Renal pelvis (tissue), 4 donors: ENCODE results near the gene SRRM3. TPM values are rescaled to one million over a fixed set of nuclear protein-coding genes. Genes with fewer than 3 reads are reported as not detected.
A peak's percentile ranks its signal among the peaks of the same experiment; 100 is the strongest.
"Not testable (repeated sequence)": the region's sequence is repeated elsewhere in the genome, so short reads cannot be mapped to it uniquely, and the experiment has no call there.

Experiments
- DNase-seq: peaks from one replicate; pipeline ENCODE4 v3.0.0-alpha.2; 2013
- polyA plus RNA-seq, 3 donors: library from polyadenylated mRNA; unstranded; fragments of 120-200 nt; gene quantifications; one replicate each; pipeline ENCODE4 v1.2.1, GENCODE V29; 2013; ENCODE audit not compliant: insufficient read length in 3 of 3

The SRRM3 gene
- polyA plus RNA-seq, 3 donors: 2.1 to 3.0 (median 2.2) TPM

DNA sequence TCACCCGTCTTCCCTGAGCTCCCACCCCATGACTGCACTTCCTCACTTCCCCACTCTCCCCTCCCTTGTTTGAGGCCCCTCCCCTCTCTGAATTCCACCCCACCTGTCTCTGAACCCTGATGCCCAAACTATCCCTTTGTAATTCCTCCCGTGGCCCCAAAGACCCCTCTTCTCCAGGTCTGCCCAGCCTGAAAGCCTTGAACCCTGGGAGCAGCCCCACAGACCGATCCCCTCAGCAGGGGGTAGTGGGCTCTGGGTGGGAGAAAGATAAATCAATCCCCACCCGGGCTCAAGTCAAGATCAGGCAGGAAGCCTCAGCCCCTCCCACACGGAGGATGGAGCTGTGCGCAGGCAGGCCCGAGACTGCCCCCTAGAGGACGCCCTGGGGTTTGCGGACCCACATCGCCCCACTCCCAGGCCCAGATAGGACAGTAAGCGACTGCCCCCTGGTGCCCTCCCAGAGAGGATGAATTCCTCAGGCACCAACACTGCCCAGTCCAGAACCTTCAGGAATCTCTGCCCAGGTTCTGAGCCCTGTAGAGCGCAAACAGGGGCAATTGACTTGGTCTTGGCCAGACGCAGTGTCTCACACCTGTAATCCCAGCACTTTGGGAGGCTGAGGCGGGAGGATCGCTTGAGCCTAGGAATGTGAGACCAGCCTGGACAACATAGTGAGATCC lies 112.5 kb downstream of the SRRM3 start:
- peak; percentile 90 for DNase-seq

DNA sequence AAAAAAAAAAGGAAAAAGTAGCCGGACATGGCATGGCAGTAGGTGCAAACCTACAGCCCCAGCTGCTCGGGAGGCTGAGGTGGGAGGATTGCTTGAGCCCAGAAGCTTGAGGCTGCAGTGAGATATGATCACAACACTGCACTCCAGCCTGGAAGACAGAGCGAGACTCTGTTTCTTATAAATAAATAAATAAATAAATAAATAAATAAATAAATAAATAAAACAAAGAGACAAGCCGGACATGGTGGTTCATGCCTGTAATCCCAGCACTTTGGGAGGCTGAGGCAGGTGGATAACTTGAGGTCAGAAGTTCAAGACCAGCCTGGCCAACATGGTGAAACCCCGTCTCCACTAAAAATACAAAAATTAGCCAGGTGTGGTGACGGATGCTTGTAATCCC lies 113.0 kb downstream of the SRRM3 start:
- not testable (repeated sequence) for DNase-seq

DNA sequence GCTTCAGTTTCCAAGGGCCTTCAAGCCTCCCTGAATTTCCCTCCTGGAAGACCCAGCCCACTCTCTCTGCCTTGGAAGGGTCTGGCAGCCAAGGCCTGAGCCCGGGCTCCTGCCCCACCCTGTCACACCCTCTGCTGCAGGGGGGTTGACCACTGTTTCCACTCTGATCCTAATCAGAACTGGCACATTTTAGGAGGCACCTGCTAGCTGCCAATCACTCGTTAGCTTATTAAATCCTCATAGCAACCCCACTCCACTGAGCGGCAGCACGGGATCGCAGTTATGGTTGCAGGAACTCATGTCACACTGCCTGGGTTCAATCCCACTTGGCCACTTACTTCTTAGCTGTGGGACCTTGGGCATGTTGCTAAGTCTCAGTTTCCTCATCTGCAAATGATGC lies 113.7 kb downstream of the SRRM3 start:
- no peak for DNase-seq

DNA sequence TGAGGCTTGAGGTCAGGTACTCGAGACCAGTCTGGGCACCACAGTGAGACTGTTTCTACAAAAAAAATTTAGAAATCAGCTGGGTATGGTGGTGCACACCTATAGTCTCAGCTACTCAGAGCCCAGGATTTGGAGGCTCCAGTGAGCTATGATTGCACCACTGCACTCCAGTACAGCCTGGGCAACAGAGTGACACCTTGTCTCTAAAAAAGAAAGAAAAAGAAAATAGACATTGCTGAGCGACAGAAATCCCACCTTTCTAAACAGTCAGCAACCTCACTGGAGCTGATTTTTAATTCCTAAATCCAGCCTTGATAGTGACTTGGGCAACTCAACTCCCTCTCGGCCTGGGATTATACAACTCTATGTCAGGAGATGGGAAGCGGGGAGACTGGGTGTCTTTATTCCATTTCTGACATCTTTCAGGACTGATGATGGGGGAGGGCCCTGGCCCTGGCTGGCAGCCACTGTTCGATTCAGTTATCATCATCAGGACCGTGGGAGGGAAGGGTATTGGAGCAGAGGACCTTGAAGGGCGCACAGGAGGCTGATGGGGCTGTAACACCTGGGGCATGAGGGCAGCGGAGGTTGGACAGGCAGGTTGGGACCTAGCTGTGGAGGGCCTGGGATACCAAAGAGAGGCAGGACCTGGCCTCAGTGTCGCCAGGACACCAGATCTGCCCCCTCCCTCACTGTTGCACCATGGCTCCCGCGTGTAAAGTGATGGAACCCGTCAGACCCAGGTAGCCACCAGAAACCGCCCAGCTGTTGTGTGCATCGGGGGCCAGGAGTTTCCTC lies 115.5 kb downstream of the SRRM3 start:
- DNase-seq: no peak

DNA sequence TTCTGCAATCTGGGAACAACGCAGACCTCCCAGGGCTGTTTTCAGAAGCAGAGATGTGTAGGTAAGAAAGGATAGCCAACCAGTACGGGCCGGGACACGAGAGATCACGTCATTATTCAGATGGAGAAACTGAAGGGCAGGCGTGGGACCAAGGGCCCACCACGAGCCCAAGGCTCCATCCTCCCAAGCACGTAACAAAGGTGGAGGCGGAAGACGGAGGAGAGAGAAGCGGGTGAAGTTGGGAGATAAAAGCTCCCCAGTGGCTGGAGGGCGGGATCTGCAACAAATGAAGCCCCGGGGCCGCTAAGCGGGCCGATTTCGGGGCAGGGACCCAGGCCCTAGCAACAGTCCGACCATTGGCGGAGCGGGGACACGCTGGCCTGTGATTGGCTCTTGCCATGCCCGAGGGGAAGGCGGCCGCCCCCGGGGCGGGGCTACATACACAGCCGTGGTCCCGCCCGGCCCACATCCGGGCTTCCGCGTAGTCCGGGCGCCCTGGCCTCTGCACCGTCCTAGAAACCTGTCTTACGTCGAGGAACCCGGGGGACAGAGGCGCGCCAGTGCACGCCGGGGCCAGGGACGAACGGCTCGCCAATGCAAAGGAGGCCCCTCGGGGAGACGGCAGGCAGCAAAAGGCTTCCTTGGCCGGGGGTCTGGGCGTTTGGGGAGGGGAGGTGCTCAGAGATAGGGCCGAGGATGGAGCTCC lies 116.2 kb downstream of the SRRM3 start:
- DNase-seq: peak; percentile 96

DNA sequence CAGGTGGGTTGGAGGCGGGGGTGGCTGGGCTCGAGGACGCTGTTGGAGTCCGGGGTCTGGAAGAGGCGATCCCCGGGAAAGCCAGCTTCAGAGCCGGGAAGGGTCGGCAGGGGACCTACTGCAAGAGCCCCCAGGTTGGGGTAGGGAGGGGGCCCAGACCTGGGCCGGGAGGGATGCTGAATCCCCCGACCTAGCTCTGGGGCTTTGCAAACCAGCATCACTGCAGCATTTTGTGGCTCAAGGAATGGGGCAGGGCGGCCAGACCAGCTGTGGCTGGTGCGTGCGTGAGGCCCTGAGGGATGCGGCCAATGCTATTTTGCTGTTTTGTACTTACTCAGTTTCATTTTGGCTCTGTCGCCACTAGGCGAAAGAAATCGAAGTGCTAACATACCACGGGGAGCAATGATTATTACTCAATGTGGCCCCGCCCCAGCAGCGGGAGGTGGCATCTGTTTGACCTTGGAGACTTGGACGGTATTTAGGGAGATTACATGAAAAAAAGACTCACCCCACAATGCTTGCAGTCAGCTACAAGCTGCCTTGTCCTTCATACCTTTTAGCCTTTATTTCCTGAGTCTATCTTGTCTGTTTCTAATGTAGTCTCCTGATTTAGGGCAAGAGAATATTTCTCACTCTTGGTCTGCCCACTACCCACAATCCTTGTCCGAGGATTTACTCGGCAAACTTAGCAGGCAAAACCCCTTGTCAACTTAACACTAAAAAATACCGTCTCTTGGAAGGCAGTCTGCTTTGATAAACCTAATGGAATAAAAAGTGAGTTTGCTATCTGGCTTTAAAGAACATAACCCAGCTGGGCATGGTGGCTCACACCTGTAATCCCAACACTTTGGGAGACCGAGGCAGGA lies 117.0 kb downstream of the SRRM3 start:
- DNase-seq: peak; percentile 61

DNA sequence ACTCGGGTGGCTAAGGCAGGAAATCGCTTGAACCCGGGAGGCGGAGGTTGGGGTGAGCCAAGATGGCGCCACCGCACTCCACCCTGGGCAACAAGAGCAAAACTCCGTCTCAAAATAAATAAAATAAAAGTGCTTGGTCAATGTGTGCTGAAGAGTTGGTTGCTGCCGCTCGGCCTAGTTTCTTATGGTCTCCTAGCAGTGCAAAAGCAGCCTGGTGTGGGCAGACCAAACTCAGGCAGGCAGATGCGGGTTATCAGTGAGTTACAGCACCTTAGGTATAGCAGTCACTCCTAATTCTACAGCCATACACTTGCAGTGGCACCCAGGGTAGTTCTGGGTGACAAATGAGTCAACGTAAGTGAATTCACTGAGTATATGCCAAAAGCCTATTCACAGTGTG lies 123.4 kb downstream of the SRRM3 start:
- DNase-seq: no peak

DNA sequence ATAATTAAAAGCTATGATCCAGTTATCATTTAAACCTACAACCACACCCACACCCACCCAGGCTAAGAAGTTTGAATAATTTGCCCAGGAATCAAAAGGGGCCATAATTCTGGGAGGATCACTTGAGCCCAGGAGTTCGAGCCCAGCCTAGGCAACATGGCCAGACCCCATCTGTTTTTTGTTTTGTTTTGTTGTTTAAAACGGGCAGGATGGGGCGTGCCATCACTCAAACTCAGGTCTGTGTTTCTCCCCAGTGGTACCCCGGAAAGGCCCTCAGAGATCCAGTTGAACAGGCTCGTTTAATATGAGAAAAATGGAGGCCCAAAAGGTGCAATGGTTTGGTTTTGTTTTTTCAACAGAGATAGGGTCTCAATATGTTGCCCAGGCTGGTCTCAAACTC lies 124.1 kb downstream of the SRRM3 start:
- DNase-seq: no peak

DNA sequence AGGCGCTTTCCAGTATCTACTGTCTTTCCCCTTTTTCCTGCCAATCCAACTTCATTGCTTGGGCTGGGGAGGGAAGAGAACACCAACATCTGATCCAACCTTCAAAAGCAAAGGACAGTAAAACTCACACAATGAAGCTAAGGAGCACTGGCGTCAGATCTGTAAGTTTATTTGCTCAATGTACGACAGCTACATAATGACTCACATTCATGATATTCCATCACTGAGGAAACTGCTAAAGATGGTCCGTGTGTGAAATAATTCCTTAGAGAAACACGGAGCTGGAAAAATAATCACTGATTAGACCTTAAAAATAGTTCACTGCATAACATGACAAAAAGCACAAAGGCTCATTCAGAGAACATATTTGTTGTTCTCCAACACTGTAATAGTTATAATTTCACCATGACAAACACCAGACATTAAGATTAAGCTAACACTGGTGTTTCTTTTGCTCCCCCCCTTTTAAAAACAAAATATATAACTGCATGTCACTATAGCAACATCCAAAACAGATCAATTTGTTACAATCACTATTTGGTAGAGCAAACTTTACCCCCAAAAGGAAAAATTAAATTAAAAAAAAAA lies 125.0 kb downstream of the SRRM3 start:
- DNase-seq: no peak

DNA sequence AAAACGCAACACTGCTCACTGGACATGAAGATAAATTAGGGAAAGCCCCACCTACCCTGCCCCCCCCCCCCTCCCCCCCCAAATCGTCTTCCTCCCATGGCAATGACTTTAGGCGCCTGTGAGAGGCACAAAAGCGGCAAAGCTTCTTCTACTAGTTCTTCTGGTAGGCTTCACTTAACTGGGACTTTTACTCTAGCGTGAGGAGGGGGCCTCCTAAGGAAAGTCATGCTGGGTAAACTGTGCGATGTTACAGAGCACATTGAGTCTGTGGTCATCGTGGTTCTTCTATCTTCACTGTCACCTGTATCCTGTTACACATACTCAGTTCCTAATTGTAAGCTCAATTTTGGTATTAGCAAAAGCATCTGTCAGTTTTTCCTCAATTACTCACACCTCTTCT lies 125.9 kb downstream of the SRRM3 start:
- DNase-seq: no peak

DNA sequence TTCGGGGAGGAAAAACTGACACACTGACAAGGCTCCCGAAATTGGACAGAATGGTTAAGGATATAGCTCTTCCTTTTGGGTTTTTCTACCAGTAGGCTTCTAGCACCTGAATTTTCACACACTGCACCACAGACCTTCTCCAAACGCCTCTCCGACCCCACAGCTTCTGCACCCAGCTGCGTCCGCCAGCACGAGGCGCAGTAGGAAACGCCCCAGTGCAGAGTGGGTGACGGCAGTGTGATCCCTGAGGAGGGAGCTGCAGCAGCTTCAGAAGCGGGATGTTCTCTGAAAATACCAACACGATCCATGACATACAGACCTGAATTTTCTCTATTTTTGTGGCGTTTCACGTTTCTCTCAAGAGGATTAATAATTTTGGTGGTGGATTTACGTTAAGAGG lies 126.7 kb downstream of the SRRM3 start:
- DNase-seq: no peak

DNA sequence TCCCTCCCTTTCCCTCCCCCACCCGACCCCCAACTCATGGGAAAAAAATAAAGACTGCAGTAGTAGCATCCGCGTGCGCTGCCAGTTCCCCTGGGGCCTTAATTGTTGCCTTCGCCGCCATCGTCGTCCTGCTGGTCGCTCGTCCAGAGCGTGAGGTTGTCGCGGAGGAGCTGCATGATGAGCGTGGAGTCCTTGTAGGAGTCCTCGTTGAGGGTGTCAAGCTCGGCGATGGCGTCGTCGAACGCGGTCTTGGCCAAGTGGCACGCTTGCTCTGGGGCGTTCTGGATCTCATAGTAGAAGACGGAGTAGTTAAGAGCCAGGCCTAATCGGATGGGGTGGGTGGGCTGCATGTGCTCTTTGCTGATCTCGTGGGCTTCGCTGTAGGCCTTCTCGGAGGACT lies 127.8 kb downstream of the SRRM3 start:
- no peak for DNase-seq

DNA sequence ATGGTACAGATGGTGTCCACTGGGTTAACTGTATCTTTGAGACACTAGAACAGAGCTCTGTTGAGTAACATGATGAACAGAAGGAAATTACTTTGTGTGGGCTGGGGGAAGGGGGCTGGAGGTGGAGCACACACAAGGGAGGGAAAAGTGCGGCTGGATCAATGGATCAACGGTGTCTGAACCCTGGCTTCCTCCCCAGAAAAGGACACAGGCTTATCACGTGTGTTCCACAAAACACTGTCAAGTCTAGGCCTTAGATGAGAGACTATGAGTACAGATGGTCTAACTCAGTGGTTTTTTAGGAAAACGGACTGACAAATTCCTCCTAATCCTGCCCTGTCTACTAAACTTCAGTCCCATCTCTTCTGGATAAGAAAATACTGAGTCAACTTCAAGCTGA lies 128.6 kb downstream of the SRRM3 start:
- DNase-seq: no peak

DNA sequence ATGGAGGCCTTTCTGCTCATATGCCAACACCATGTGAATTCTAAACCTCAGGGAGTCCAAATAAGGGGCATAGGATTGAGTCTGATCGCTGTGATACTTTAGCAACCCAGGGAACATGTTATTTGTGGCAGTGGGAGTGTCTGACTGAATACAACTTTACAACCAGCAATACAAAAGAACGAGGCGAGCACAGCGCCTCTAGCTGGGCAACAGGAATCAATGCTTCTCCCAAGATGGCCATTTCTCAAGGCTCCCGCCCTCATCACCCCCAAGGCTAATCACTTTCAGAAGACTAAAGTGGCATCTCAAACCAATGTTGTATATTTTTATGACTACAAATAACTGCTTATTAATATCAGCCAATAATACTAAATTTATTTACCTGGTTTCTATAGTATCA lies 129.0 kb downstream of the SRRM3 start:
- no peak for DNase-seq

DNA sequence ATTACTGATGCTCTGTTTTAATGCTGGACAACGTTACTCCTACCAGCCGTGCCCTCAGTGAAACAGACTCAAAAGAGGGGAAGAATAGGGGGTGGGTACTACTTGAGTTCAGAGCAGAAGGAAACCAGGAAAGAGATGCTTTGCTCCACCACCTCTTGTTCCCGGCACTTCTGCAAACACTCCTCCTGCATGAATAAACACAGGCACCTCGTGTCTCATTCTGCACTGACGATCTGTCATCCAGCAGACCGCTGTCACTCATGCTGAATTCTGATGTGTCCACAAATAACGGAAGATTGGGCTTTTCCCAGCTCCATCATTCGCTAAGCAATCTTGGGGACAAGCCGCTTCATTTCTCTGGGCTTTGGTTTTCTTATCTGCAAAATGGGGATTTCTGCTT lies 130.4 kb downstream of the SRRM3 start:
- DNase-seq: no peak

DNA sequence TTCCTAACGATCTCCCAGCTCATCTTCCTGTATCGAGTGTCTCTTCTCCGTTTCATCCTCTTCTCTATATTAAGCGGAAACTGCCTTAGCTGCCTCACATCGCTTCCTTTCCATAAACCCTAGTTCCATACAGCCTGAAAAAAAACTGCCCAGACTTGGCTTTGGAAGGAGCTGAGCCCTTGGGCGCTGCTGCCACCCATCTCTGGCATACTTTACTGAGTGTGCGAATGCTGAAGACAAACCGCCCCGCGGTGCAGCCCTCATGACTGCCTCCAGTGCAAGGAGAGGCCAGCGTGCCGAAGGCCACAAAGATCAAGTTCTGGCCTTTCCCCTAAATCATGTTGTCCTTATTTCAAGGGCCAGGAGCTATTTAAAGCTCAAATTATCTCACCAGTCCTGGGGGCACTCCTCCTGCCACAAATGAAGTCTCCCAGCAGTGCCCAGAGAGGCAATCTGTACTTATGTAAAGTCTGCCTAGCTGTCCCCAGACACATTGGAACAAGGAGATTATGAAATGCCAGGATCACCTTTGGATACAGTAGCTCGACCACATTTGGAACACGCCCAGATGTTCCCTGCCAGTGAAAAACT lies 131.9 kb downstream of the SRRM3 start:
- DNase-seq: no peak

DNA sequence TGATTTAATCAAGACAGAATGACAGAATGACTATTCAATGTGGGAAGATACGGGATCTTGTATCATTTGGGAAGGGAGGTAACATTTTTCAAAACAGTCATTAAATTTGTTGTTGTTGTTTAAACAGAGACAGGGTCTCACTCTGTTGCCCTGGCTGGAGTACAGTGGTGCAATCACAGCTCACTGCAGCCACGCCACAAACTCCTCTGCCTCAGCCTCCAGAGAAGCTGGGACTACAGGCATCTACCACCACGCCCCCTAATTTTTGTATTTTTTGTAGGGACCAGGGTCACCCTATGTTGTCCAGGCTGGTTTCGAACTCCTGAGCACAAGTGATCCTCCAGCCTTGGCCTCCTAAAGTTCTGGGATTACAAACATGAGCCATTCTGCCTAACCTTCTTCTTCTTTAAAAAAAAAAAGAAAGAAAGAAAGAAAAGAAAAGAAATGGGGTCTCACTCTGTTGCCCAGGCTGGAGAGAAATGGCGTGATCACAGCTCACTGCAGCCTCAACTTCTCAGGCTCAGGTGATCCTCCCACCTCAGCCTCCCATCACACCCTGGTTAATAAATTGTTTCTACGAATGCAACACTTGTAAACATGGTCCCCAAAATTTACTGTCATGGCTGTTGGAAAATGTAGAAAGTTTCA lies 132.7 kb downstream of the SRRM3 start:
- no peak for DNase-seq

DNA sequence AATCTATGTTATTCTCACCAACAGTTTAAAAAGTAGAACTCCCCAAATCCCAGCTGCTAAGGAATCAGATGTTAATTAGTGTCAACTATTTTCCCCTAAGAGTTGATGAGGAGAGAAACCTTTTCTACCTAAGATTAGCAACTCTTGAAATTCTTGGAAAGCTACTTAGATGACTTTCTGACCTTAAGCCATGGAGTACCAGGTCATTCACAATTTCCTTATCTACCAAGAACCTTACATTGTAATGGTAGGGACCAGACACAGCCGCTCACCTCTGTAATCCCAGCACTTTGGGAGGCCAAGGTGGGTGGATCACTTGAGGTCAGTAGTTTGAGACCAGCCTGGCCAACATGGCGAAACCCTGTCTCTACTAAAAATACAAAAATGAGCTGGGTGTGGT lies 133.7 kb downstream of the SRRM3 start:
- not testable (repeated sequence) for DNase-seq

DNA sequence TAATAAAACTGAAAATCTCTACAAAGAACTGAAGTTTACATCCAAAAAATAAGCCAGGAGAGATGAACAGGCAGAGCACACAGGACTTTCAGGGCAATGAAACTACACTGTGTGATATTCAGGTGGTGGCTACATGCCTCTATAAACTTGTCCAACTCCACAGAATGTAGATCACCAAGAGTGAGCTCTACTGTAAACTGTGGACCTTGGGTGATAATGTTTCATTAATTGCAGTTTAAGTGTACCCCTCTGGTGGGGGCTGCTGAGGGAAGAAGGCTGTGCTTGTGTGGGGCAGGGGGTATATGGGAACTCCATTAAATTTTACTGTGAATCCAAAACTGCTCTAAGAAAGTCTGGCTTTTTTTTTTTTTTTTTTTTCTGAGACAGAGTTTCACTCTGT lies 134.4 kb downstream of the SRRM3 start:
- no peak for DNase-seq
